ENCODE measurements around the gene SPRED2. TPM values are rescaled to one million over a fixed set of nuclear protein-coding genes. Genes with fewer than 3 reads are reported as not detected.

The SPRED2 gene
- total RNA-seq, 2 experiments from 2014 or later: 5.9 to 6.7 TPM

DNA sequence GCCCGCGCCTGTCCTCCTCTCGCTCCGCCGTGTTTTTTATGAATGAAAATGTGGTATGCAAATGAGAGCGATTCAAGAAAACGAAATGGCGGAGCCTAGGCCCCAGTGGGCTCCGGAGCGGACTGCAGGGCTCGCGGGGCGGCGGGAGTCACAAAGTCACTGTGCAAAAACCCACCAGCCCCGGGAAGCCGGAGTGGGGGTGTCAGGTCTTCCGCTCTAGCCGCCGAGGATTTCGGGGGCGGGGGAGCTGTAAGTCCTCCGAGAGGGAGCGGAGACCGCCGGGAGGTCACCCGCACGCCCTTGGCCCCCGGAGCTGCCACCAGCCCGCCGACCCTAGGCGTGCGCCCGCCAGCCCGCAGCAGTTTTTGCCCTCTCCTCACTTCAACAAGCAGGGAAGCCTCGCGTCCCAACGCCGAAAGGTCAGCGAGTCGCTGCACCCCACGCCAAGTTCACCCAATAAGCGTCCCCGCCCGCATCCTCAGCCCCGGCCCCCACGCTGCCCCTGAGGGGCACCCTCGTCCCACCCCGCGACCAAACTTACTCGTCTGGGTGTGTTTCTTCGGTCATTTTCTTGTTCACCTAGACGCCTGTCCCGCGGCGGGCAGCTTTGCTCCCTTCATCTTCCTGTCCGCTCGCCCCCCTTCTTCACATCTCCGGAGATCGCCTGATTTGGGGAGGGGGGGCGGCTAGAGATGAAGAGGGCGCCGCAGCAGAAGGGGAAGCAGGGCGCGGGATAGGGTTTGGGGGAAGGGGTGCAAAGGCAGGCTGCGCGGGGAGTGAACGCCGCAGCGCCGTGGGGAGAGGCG is 775 bp downstream of the SPRED2 start:
- no peaks in the 10 kb centered on the region for H3K36me3 Mint-ChIP-seq (ENCODE audit: low read depth)
- peak overlapping the region; percentile 81 for H3K27ac Mint-ChIP-seq
- peaks cover 9% of the 10 kb centered on the region for H3K4me1 Mint-ChIP-seq (ENCODE audit: low read depth)
- TF ChIP-seq, protein P1, sequence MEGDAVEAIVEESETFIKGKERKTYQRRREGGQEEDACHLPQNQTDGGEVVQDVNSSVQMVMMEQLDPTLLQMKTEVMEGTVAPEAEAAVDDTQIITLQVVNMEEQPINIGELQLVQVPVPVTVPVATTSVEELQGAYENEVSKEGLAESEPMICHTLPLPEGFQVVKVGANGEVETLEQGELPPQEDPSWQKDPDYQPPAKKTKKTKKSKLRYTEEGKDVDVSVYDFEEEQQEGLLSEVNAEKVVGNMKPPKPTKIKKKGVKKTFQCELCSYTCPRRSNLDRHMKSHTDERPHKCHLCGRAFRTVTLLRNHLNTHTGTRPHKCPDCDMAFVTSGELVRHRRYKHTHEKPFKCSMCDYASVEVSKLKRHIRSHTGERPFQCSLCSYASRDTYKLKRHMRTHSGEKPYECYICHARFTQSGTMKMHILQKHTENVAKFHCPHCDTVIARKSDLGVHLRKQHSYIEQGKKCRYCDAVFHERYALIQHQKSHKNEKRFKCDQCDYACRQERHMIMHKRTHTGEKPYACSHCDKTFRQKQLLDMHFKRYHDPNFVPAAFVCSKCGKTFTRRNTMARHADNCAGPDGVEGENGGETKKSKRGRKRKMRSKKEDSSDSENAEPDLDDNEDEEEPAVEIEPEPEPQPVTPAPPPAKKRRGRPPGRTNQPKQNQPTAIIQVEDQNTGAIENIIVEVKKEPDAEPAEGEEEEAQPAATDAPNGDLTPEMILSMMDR (IDR thresholded peaks at IDR 0.05): no peak
- intact Hi-C loops (cut with micrococcal nuclease): loop anchor here (2.0 kb wide), 1 partner anchor 49 kb away; no protein-coding TSS in a partner anchor
- no peaks in the 10 kb centered on the region for H3K9me3 Mint-ChIP-seq
- POLR2A ChIA-PET: interaction anchor here (1.0 to 1.8 kb wide), 3 partner anchors 14 to 375 kb away, joined by 3 to 4 read pairs (median 3); partner anchors contain the start of gene CEP68
- ATAC-seq (peak; percentile 28), DNase-seq (peak; percentile 66)
- H3K4me3 Mint-ChIP-seq: peak overlapping the region; percentile 88
- peaks cover 40% of the 10 kb centered on the region for H3K27me3 Mint-ChIP-seq
- CTCF ChIA-PET: interaction anchor here (0.9 to 1.6 kb wide), 3 partner anchors 72 to 131 kb away, joined by 3 read pairs; no protein-coding TSS in a partner anchor

DNA sequence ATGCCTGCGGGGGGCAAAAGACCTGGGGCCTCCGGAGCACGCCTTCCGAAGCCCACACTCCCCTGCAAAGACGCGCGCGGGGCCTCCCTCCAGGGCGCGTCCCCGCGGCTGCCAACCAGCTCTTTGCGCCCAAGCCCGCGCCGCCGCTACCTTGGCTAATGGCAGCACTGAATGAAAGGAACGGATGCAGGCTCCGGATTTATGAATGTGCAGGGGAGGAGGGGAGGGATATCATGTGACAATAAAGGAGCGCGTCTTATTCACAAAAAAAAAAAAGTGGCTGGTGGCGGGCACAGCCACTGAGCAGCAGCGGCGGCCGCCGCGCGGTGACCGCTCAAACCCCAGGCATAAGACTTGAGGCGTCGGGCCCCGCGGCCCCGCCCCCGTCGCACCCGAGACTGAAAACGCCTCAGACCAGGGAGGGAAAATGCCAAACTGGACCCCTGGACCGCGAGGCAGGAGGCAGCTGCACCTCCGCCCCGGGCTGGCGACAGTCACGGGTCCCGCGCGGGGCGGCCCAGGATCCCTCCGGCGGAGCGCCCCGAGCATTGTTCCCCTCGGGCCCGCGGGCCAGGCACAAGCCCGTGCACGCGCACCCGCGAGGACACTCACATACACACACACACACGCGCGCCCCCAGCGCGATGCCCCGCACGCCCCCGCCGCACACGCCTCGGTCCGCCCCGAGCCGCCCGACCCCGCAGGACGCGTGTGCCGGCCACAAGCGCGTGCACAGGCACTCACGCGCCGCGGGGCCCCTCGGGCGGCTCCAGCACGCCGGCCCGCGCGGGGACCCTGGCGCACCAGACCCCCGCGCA is 1.6 kb downstream of the SPRED2 start:
- Mint-ChIP-seq H3K27ac (peak overlapping the region; percentile 52), H3K4me1 (ENCODE audit: low read depth) (peaks cover 3% of the 10 kb centered on the region), H3K36me3 (ENCODE audit: low read depth) (no peaks in the 10 kb centered on the region), H3K9me3 (no peaks in the 10 kb centered on the region), H3K27me3 (peaks cover 38% of the 10 kb centered on the region), H3K4me3 (peak overlapping the region; percentile 88)
- ChIA-PET POLR2A (interaction anchor here (0.7 to 1.8 kb wide), 5 partner anchors 14 to 375 kb away, joined by 3 to 4 read pairs (median 3); partner anchors contain the start of genes CEP68 and RAB1A), CTCF (interaction anchor here (0.9 to 1.2 kb wide), 3 partner anchors 72 to 121 kb away, joined by 3 read pairs; no protein-coding TSS in a partner anchor)
- ATAC-seq (peak; percentile 65), DNase-seq (peak; percentile 82)
- TF ChIP-seq, protein P1 (IDR thresholded peaks at IDR 0.05): no peak
- intact Hi-C loops (cut with micrococcal nuclease): loop anchor here (2.0 kb wide), 1 partner anchor 48 kb away; no protein-coding TSS in a partner anchor

DNA sequence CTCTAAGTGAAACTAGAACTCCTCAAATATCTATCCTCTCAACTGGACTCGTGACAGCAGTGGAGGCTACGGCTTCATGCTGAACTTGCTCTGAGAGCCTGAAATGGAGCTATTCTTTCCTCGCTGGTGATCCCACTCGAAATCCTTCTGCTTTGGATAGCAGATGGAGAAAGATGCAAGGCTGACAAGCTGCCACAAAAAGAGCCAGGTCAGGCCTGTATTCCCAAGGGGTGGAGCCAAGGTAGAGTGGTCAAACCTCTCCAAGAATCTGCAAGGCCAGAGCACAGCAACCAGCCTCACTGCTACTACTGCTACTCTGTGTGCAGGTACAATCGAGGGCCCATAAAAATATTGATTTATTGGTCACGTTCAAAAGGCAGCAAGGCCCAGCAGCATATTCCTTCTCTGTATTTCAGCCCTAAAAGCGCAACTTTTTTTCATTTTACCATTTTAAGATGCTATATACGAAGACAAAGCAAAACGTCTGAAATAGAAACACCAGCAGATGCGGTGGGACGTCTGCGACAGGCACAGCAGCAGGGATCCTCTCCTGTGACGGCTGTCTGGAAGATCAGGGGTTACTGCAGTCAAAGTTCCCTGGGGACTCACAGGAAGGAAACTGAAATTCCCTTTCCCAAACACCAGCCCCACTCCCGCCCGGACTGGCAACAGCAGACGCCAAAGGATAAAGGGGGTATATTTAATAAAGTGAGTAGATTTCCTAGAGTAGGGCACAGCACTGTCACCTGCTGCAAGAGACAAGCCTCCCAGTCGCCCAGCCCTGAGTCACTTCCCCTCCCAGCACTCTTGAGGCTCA is 2.4 kb downstream of the SPRED2 start:
- ChIA-PET POLR2A (interaction anchor here (0.7 to 1.8 kb wide), 3 partner anchors 13 to 300 kb away, joined by 3 to 4 read pairs (median 3); partner anchors contain the start of gene RAB1A), CTCF (interaction anchor here (1.0 to 1.4 kb wide), 2 partner anchors 47 to 72 kb away, joined by 3 read pairs; no protein-coding TSS in a partner anchor)
- Mint-ChIP-seq H3K27ac (no peak overlapping the region), H3K27me3 (peaks cover 34% of the 10 kb centered on the region), H3K4me1 (ENCODE audit: low read depth) (no peaks in the 10 kb centered on the region), H3K9me3 (no peaks in the 10 kb centered on the region), H3K36me3 (ENCODE audit: low read depth) (no peaks in the 10 kb centered on the region), H3K4me3 (peak overlapping the region; percentile 88)
- intact Hi-C loops (cut with micrococcal nuclease): loop anchor here (2.0 kb wide), 1 partner anchor 47 kb away; no protein-coding TSS in a partner anchor
- TF ChIP-seq, protein P1 (IDR thresholded peaks at IDR 0.05): no peak
- ATAC-seq (peak; percentile 65), DNase-seq (no peak)

DNA sequence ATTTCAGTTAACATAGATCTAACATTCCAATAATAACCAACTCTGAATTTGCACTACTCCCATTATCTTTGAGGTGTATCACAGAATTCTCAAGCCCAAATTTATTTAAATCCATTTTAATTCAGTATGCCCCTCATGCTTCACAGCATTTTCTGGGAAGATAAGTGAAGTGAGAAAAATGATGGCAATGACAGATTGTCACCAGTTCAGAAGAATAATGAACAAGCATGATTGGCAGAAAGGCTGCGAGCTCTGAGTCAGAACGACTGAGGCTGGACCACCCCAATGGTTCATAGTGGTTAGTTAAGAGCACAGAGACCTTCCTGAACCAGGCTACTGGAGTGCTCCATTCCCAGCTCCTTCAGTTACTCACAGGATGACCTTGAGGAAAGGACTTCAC is 4.9 kb downstream of the SPRED2 start:
- TF ChIP-seq, protein P1 (IDR thresholded peaks at IDR 0.05): no peak
- DNase-seq: no peak
- H3K36me3 Mint-ChIP-seq (ENCODE audit: low read depth): no peaks in the 10 kb centered on the region
- POLR2A ChIA-PET: interaction anchor here (1.2 kb wide), 1 partner anchor 10 kb away, joined by 3 read pairs; no protein-coding TSS in a partner anchor
- no peak overlapping the region for H3K27ac Mint-ChIP-seq
- H3K27me3 Mint-ChIP-seq: peaks cover 20% of the 10 kb centered on the region
- intact Hi-C loops (cut with micrococcal nuclease): no loop called here
- CTCF ChIA-PET: no interaction called here
- ATAC-seq: no peak
- no peaks in the 10 kb centered on the region for H3K9me3 Mint-ChIP-seq
- no peaks in the 10 kb centered on the region for H3K4me1 Mint-ChIP-seq (ENCODE audit: low read depth)
- H3K4me3 Mint-ChIP-seq: no peak overlapping the region

Measured in activated CD8-positive, alpha-beta T cell treated with anti-CD3 and anti-CD28 coated beads for 36 hours (primary cell).